Stromal cell of bone marrow (primary cell): ENCODE results near the gene ELL.

Experiments used
- DNase-seq: peaks from one replicate; pipeline ENCODE4 v3.0.0-alpha.2; 2012; ENCODE audit warnings: low read depth

Gene ELL

DNA sequence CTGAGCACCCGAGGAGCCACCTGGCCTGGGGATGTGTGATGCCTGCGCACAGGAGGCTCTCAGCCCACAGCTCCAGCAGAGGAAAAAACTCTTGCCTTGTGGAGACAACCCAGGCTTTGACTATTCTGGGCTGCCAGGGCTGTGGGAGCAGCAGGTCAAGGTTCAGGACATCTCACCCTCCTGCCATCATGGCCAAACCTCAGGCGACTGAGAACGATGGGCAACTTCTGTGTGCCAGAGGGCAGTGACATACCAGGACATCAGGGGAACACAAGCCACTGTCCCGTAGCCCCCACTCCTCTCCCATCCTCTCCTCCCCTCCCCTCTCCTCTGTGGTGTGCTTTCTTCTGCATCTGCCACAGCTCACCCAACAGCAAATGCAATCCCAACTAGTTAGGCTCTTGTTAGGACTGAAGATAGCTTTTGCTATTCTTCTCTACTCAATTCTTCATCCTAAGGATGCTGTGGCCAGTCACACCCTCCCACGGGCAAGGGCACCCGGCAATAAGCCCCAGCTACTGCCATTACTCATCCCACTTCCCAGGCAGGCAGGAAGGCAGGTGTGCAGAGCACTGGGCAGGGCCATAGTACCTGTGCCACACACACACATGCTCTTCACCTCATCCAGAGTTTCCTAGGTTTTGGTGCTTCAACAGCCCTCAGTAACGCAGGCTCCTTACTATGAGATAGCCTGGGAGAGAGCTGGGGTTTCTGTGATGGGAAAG is 16.8 kb downstream of the ELL start:
- DNase-seq, result no peak

GRCh38 chr19:18503971-18504885 is 17.6 kb downstream of the ELL start:
- no peak for DNase-seq

DNA sequence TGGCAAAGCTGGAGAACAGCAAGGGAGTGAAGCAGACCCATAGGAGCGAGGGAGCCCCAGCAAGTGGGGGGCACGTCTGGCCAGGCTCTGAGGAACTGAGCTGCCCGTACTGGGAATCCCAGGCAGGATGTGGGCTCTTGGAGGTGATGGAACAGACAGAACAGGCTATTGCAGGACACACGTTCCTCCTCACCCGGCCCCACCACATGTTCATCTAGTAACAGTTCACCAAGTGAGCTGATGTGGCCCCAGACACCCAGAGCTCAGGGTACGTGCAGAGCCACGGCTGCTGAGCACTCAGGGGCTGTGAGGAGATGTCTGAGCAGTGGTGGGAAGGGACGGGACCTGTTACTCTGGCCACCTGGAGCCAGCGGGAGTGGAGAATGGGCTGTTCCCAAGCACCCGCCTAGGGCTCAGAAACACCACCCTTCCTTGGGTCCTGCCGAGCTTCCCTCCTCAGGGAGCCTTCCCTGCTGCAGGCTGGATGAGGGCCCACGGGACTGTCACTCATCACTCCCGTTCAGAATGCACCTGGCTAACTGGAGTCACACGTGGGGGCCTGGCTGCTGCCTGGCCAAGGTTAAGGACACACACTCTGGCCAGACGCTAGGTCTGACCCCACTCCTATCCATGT is 18.4 kb downstream of the ELL start:
- no peak for DNase-seq

DNA sequence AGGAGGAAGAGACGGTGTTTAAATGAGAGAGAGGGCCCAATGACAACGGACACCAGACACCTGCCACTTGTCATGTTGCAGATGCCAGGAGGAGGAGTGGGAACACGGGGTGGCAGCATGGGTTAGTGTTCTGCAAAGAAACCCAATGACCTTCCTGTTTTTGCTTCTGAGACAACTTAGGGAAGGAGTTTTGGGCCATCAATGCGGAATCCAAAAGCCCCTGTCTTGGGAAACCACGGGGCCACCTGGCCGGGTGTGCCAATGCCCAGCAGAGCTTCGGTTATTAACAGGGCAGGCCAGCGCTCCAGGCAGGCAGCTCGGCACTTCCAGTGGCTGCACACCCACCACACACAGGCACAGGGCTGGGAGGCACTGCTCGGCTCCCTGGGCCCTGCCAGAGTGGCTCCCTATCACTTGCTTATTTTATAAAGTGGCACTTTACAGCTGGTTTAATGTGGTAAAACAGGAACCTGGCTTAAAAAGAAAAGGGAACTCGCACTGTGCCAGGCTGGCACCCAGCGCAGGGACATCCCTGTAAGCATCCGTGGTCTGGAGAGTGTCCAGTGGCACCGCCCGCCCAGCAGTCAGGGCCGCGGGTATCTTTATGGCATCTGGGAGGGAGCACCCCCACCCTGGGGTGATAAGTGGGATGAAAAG is 19.1 kb downstream of the ELL start:
- DNase-seq, result no peak

DNA sequence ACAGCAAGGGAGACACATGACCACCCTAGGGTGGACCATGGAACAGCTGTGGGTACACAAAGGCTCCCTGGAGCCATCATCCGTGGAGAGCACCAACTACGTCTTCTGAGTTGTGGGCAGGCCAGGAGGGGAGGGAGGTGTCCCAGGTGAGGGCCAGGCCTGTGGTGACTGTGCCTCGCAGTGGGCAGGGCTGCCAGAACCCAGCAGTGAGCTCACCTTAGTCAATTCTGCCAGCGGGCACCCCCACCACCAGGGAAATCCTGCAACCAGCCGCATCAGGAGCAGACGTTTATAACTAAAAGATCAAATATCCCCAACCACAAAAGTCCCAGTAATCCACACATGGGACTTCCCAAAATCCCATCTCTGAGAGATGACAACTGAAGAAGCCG is 19.6 kb downstream of the ELL start:
- no peak for DNase-seq

DNA sequence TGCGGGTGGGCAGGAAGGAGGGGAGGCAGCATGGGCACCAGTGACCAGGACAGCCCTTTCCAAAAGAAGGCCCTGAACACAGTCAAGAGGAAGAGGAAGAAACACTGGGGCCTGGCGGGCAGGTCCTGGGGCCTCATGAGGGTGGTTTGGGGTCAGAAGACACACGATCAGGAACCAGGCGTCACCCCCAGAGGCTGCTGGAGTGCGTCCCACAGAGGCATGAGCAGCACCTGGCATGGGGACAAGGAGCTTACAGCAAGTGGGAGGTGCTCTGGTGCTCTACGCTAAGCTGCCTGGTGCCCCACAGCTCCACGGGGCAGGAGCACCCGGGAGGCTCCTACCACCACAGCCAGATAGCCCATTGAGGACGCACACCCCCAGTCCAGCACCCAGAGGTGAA is 20.0 kb downstream of the ELL start:
- no peak for DNase-seq

DNA sequence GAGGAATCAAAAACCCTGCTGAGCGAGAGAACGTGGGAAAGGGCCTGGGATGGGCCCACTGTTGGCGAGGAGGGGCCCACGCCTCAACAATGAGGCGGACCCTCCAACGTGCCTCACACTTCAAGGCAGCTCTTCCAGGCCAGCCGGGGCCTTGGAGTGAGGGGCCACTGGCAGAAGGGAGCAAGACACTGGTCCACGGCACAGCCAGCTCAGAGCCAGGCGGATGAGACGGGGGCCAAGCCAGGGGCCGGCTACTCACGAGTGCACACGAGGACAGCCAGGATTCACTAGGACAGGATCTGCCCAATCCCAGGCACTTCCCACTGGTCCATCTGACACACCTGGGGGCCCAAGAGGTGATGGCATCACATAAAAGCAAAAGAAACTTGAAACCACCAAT is 20.5 kb downstream of the ELL start:
- no peak for DNase-seq

GRCh38 chr19:18500799-18501198 is 21.1 kb downstream of the ELL start:
- no peak for DNase-seq

DNA sequence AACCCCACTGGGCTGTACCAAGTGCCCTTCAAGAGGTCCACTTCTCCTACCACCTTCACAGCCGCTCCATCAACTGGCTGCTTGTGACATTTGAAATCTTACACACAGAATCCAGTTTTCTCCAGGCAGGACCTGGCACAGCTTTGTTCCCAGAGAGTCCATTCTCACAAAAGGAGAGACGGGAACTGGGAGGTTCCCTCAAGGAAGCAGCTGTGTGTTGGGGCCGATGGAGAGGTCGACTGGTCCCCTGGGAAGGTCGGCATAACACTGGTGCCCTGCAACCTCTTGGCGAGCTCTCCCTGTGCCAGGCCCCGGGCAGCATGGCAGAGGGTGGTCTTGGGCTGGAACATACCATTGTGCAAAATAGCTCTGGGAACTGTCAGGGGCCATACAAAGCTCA is 21.5 kb downstream of the ELL start:
- no peak for DNase-seq

GRCh38 chr19:18499055-18499775 is 22.7 kb downstream of the ELL start:
- DNase-seq, result no peak

- no peak for DNase-seq
These were observed 25.0 kb downstream of the ELL start for GRCh38 chr19:18496980-18497256.

DNA sequence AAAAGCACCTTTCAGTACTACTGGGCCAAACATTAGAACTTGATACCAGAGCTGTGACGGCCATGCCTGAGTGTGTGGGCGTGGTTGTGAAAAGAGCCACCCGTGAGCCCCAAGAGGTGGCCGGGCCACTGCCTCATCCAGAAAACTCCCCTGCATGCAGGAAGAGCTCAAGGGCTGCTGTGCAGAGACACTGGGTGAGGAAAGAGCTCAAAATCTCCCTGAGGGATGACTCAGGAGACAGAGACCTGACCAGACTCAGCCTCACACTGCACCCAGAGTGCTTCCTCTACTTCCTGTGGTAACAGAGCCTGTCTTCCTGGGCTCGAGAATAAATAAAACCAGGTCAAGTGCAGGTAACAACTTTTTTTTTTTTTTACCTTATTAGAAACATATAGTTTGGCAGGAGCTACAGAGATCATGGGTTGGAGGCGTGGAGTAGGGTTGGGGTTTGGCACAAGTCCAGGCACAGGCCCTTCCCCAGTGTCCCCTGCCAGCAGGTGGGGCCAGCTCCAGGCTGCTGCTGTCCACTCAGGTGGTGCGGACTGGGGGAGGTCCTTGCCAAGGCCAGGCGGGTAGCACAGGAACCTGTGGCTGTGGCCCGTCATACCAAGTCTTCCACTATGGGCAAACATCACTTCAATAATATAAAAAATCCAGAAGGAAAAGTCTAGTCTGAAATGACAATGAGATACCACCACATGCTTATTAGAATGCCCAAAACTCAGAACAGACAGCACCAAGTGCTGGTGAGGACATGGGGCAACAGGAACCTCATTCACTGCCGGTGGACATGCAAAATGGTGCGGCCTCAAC is 25.5 kb downstream of the ELL start:
- no peak for DNase-seq

DNA sequence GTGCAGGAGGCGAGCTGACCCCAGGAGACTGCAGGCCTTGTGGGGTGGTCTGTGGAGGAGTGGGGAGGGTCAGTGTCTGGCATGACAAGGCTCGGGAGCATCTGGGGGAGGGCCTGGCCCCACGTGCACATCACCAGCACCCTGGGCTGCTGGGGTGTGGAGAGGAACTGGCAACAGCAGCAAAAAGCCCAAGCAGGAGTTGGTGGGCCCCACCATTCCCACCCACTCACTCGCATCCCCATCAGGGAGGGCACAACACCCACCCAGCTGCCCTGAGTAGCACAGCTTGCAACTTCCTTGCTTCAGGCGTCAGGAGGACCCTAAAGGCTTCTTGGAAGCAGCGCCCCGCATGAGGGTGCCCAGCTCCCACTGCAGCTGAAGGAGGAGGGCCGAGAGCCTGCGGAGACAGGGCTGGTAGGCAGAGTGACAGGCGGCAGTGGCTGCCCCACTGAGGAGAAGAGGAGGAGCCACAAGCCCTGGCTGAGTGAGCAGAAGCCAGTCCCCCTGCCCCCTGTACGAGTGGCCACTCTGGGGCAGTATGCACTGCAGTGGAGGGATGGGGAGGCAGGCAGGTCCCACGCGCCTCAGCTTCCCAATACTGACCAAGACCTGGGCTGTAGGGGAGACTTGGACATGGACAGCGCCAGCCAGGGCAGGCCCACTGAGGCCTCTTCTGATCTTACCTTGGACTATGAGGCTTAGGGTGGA is 26.5 kb downstream of the ELL start:
- no peak for DNase-seq

- DNase-seq, result no peak
These were observed 27.6 kb downstream of the ELL start for GRCh38 chr19:18494267-18494607.

DNA sequence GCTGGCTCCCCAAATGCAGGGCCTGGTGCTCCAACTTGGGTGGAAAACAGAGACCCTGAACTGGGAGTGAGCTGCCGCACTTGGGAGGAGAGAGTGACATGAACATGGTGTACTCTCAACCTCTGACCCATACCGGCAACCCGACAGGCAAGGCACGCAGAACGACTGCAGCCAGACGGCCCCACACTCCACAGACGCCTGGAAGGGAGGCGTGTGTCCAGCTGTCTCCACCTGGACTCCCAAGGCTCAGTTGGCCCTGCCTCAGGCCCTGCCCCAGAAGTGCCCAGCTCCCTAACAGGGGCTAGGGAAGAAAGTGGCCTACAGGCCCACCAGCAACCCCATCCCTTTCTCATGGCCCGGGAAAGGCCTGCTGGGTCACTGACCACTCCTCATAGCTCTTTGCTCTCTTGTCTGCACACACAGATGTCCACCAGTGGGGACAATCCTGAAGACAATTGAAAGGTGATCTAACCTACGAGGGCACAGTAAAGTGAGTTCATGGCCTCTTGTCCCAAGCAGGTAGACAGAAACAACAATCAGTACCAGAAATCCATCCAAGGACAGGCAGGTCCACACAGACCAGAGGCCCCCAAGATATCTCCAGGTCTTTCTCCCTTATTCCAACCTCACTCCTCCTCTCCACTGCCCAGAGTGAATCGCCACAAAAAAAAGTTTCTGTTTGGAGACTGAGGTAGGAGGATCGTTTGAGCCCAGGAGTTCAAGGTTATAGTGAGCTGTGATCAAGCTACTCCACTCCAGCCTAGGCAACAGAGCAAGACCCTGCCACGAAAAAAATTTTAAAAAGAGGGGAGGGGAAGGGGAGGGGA is 28.2 kb downstream of the ELL start:
- no peak for DNase-seq

DNA sequence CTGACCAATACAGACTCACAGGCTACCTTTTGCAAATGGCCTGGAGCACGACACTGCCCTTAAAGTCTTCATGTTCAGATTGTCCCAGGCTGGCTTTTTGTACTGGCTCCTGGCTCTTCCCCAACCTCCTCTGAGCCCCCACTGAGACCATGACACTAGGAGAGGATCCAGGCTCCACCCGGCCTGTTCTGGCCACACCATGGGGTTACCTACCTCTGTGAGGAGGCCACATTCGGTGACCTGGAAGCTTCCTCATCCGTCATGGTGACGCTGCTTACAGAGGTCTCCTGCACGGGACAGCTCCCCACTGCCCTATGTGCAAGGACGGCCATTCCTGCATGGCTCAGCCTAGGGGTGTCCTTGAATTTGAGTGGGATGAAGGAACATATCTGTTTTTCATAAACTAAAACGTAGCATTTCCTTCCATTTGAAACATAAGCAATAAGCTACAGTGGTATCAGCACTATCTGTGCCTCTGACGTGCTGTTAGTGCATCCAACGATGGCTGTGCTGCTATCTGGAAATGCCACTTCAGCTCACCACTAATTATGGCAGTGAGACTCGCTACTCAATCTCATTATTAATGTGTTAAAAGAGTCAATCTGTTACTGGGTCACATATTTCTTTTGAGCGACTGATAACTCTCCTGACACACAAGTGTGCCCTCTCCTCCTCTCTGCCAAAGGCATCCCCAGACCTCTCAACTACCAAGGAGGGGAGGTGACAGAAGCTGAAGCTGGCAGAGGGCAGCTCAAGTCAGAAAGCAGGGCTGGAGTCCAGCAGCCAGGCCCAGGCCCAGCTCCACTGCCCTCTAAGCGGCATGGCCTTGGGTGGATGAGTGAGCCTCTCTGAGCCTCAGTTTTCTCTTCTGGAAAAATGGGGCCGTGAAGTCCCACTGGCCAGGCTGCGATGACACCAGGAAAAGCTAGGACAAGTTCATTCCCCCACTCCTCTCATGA is 29.6 kb downstream of the ELL start:
- DNase-seq, result no peak

- no peak for DNase-seq
These were observed 31.1 kb downstream of the ELL start for GRCh38 chr19:18490728-18491127.

DNA sequence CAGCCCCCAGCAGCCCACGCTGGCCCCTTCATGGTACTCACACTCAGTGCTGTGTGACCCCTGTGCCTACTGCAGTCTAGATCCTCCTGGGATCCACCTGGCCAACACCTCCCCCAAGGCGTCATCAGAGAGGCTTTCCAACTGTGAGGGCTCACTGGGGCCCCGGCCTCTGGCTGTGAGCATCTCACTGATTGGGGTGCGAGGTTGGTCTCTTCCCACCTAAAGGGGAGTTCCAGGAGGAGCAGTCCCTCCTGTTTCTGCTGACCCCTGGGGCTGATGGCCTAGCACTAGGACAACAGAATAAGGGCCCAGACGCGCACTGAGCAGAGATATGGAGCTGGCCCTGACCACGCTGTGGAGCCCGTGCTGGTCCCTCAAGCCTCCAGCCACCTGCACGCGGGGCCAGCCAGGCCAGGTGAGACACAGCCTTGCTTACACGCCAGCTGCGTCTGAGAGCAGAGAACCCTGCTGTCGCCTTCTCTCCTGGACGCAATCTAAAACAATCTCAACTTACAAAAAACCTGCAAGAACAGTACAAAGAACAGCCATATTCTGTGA is 32.2 kb downstream of the ELL start:
- DNase-seq, result no peak
